Activated CD4-positive, alpha-beta T cell treated with anti-CD3 and anti-CD28 coated beads for 24 hours (primary cell): ENCODE results near the gene ADGRD1.
"Not testable (repeated sequence)": the region's sequence is repeated elsewhere in the genome, so short reads cannot be mapped to it uniquely, and the experiment has no call there.

Experiments used
- DNase-seq, 2 donors: peaks; one replicate each; pipeline ENCODE4 v3.0.0-alpha.2; 2020; ENCODE audit warnings: low read depth in 2 of 2

The ADGRD1 gene

DNA sequence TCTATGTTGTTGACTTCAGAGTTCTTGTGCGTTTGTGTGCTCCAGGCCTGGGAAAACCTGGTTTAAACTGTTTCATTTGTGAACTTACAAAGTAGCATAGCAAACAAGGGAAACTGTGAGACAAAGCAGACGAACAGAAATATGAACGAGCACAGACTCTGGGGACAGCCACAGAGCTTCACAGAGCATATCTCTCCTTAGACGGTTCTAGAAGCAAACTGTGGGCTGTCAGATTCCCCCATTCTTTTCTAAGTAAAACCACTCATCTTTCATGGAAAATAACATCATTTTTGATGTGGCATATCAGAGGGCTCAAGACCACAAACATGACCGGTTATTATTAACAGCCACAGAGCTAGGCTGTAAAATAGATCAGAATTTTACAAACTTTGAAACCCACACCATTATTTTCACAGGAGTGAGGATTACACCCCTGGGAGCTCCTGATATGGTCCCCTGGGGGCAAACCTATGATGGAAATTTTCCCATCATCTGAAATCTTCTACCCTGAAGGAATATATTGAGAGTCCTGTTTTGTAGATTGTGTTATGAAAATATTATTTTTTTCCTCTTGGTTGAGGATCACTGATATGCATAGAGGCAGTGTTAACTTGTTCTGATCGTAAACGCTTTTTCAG, 102.0 kb downstream of the ADGRD1 start:
- no peak for DNase-seq

GRCh38 chr12:131056626-131057025, 102.9 kb downstream of the ADGRD1 start:
- no peak for DNase-seq

DNA sequence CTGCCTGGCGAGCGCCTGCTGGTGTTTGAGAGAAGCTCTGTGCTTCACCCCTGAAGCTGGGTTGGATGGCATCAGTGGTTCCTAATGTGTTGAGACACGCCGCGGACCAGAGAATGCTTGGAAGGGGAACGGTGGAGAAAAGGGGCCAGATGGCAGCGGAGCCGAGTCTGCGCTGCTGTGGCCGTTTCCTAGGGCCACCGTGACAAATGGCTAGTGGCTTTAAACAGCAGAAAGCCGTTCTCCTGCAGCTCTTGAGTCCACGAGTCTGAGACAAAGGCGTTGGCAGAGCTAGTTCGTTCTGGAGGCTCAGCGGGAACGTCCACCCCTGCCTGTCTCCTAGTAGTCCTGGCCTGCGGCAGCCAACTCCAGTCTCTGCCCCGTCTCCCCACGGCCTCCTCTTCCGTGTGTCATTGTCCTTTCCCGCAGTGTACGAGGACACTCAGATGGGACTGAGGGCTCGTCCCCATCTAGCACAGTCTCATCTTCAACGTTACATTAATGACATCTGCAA, 103.6 kb downstream of the ADGRD1 start:
- no peak for DNase-seq

- no peak for DNase-seq
Measured at GRCh38 chr12:131057722-131058515, 104.2 kb downstream of the ADGRD1 start.

- DNase-seq = no peak
Measured at GRCh38 chr12:131058700-131059099, 105.0 kb downstream of the ADGRD1 start.

DNA sequence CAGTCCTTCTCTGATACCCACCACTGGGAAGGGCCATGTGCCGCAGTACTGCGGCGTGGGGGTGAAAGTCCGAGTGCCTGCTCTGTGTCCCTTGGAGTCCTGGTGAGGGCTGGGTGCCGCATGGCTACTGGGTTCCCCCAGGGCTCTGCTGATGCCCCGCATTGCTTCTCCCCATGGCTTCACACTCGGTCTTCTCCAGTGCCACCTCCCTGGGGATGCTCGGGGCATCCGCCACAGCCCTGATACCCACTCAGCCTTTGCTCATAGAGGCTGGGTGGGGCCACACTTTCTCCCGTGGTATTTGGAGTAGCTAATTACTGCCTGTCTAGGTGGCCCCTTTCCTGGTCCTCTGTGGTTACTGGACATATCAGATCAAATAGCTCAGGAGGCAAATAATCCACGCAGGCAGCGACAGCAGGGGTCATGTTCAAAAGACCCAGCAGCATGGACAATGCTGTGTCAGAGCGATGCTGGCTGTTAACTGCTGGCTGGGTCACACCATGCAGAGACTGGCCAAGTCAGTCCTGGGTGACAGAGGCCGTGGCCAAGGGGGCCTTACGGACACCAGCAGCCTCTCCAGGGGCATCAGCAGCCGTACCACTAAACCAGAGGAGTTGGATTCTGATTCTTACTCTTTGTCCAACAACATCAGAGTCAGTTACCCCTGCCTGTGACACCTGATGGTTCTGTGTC, 106.5 kb downstream of the ADGRD1 start:
- no peak for DNase-seq

DNA sequence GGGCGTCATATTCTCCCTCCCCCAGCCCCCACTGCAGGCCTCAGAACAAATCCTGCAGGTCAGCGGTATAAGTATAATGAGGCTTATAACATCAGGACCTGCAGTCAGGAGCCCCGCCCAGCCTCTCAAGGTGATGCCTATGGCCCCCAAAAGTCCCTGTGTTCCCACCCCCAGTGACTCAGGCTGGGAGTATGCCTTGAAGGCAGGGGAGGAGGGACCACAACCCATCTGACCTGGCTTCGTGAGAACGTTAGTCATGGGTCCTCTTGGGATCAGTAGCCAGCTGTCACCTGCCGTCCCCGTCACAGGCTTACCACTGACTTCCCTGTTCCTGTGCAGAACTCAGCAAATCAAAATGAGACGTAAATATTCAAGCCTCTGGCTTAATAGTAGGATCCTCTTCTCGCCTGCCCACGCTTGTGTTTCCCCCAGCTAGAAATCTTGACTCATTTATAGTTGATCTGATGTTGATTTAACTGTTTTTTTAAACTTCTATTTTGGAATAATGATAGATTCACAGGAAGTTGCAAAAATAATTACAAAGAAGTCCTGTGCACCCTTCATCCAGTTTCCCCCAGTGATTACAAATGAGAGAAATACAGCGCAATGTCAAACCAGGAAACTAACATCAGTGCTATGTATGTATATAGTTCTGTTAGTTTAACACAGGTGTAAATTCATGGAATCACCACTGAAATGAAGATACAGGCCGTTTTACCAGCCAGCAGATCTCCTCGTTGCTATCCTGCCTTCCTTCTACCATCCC, 107.5 kb downstream of the ADGRD1 start:
- DNase-seq = no peak

- DNase-seq = no peak
Measured at GRCh38 chr12:131063413-131063812, 109.7 kb downstream of the ADGRD1 start.

DNA sequence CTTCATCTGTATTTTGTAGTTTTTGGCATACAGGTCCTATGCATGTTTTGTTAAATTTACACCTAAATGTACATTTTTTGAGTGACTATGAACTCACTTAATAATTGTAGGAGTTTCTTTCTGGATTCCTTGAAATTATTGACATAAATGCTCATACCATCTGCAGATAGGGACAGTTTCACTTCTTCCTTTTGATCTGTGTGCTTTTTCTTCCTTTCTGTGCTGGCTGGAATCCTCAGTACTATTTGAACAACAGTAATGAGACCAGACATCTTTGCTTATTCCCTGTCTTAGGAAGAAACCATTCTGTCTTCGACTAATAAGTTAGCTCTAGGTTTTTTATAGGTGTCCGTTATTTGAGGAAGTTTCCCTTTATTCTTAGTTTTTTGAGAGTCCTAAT, 110.3 kb downstream of the ADGRD1 start:
- no peak for DNase-seq

GRCh38 chr12:131065279-131065678, 111.6 kb downstream of the ADGRD1 start:
- no peak for DNase-seq

- DNase-seq = no peak
Measured at GRCh38 chr12:131065801-131066200, 112.1 kb downstream of the ADGRD1 start.

DNA sequence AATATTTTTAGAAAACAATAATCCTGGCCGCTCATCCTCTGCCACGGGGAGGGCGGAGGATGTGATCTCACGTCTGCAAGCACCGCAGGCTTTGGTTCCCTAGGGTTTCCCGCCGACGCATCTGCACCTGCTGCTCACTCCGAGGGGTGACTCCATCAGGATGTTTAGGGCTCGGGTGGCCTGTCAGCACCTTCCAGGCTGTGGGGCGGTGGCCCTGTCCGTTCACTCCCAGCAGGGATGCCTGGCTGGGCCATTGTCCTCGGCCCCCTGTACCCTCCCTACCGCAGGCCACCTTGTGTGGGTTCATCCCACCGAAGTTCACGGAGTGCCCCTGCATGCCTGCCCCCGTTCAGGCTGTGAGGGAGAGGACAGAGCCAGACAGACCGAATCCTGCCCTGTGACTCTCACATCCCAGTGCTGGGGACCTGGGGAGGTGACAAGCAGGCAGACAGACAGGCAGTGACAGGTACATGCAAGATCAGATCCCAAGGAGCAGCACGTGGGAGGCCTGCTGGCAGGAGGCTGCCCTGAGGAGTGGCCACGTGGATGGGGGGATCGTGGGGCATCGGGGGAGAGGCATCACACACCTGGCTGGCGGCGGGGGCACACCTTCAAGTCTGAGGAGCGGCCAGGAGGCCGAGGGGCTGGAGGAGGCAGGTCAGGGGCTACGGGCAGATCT, 112.6 kb downstream of the ADGRD1 start:
- no peak for DNase-seq

GRCh38 chr12:131066886-131067490, 113.3 kb downstream of the ADGRD1 start:
- DNase-seq = no peak

DNA sequence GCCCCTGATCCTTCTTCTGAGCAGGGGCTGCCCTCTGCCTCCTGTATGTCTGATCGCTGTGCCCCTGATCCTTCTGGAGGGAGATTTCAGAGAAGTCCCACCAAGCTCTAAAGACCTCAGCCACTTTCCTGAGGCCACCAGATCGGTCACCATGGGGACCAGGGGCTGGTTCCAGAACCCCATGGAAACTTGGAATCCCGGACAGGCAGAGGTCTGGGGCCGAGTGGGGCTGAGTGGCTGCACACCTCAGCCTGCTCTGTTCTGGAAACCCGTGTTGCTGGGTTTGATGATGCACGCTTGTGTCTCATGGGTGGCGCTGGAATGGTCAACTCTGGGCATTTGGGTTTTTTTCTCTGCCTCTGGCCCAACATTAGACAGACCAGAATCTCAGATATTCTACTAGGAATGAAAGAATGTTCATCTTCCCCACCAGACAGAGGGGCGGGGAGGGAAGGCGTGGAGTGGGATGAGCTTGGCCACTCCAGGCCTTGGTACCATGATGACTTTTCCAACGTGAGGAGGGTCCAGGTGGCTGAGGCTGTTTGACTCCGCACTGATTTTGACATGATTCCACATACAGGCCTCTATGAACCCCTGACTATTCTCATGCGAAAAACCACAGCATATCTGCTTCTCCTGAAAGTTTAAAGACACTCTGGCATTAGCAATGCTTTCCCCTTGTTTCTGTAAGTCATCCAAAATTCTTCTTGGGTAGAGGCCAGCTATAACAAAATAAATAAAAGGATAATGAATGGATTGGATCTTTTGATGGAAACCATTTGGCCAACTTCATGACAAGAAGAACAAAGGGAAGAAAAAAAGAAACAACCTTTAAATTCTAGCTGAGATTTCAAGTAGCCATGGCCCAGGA, 114.5 kb downstream of the ADGRD1 start:
- no peak for DNase-seq

DNA sequence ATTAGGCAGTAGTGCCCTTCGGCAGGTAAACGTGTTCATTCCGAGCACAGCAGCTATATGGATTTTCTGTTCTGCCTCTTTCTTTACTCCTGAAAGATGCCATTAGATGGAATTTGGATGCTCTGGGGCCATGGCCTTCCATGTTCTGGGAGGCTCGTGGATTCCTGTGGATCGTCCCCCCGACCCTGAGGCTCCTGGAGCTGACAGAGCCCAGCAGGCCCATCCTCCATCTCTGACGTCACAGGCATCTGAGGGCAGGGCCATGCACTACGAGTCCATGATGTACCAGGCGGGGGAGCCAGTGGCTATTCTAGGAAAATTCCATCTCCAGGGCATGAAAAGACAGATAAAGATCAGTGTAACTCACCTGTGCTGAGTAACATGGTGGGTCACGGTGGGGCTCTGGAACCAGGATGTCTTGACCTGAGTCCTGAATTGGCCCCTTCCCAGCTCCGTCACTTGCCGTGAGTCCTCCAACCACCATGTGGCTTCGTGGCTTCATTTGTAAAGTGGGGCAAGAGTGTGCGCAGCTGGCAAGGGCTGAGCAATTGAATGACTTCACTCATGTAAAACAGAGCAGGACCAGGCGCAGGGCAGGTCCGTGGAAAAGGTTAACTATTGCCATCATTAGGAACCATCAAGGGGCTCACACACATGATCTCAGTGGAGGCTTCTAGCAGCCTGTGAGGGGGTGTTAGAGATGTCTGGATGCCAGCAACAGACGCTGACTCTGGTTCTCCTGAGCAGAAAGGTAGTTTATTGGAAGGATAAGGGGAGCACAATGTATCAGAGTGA, 115.4 kb downstream of the ADGRD1 start:
- DNase-seq = not testable (repeated sequence)

DNA sequence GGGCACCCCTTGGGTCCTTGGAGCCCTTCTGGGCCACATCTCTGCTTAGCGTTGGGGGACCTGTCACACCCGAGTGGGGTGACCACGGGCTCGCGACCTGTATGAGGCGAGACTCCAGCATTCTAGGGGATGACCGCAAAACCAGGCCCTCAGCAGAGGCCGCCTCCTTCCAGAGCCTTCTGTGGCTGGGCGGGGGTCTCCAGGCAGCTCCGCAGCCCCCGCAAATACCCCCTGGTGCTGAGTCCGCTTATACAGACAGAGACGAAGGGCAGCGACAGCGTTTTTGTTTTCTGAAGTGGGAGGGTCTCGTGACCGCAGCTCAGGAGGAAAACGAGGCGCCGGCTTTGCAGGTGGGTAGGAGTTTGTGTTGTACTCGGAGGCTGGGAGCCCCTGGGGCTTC, 116.4 kb downstream of the ADGRD1 start:
- DNase-seq = not testable (repeated sequence)

DNA sequence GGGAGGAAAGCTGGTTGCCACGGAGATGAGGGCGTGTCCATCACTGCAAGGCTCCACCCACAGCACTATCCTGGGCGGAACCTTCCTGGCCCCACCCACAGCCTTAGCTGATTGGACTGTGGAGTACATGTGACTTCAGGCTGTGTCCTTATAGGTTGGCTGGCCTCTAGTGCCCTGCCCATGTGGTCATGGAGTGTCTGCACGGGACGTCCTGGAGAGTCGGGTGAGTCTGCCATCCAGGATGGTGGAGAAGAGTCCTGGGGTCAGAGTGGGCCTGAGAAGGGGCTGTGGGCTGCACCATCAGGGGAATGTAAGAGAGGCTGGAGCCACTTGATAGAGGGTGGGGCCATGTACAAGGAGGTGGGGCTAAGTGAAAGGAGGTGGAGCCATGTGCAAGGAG, 117.0 kb downstream of the ADGRD1 start:
- DNase-seq = not testable (repeated sequence)

GRCh38 chr12:131071234-131071820, 117.6 kb downstream of the ADGRD1 start:
- DNase-seq = not testable (repeated sequence)

GRCh38 chr12:131071950-131072349, 118.2 kb downstream of the ADGRD1 start:
- DNase-seq = not testable (repeated sequence)
